Tibial nerve (tissue), 4 donors: Measurements from ENCODE around the gene IGHMBP2. TPM values are rescaled to one million over a fixed set of nuclear protein-coding genes. Genes with fewer than 3 reads are reported as not detected.

Source experiments
- DNase-seq, 2 donors: peaks; one replicate each; pipeline ENCODE4 v3.0.0-alpha.2; 2019; ENCODE audit warnings: low spot score in 2 of 2
- H3K27ac ChIP-seq, 4 donors: fragments of 200-600 bp; sonication (generic) in 3 of 4; one replicate each; pipeline ENCODE4 v1.5.1; 2017 to 2019; ENCODE audit warnings: mild to moderate bottlenecking in 1 of 4
- H3K27me3 ChIP-seq, 2 donors: fragments of 200-600 bp; sonication (generic) in 1 of 2; one replicate each; pipeline versions ENCODE4 v1.5.1 to v1.6.0; 2017 to 2019
- H3K36me3 ChIP-seq, 3 donors: fragments of 200-600 bp; sonication (generic); one replicate each; pipeline ENCODE4 v1.5.1; 2018 to 2019
- H3K4me1 ChIP-seq, 4 donors: fragments of 200-600 bp; sonication (generic) in 3 of 4; one replicate each; pipeline ENCODE4 v1.5.1; 2017 to 2019
- H3K4me3 ChIP-seq, 4 donors: fragments of 200-600 bp; sonication (generic) in 3 of 4; one replicate each; pipeline ENCODE4 v1.5.1; 2017 to 2019; ENCODE audit warnings: mild to moderate bottlenecking in 1 of 4, moderate library complexity in 1 of 4
- H3K9me3 ChIP-seq, 4 donors: fragments of 200-600 bp; sonication (generic) in 3 of 4; one replicate each; pipeline ENCODE4 v1.5.1; 2017 to 2019
- CTCF ChIP-seq, 5 experiments: fragments of 200-600 bp in 3 of 5; fragments of 450-650 bp in 2 of 5; sonication (generic) in 3 of 5; IDR thresholded peaks; one replicate each; pipeline ENCODE4 v1.5.1; 2016 to 2019; ENCODE audit warnings: antibody characterized with exemption in 5 of 5, mild to moderate bottlenecking in 3 of 5, moderate library complexity in 2 of 5
- EP300 ChIP-seq, 2 donors: sonication (generic); formaldehyde crosslinking; IDR thresholded peaks; one replicate each; pipeline ENCODE4 v1.6.1; 2017; ENCODE audit warnings: antibody characterized with exemption in 2 of 2, mild to moderate bottlenecking in 1 of 2
- POLR2A ChIP-seq, 2 donors: fragments of 450-650 bp; IDR thresholded peaks; one replicate each; pipeline ENCODE4 v1.6.1; 2017; ENCODE audit warnings: antibody characterized with exemption in 2 of 2, mild to moderate bottlenecking in 2 of 2, moderate library complexity in 2 of 2
- WGBS, 2 donors: methylation state at CpG; one replicate each; pipeline ENCODE4 v1.1.5; 2018; 5-methylcytosine and 5-hydroxymethylcytosine counted together
- total RNA-seq, 4 donors: library from RNA; depleted of rRNA; stranded (reverse); fragments of >200 nt; gene quantifications; one replicate each; pipeline ENCODE4 v1.1.0, GENCODE V29; 2016

IGHMBP2 gene
- total RNA-seq, 4 donors from 2014 or later: 12.9 to 29.4 (median 22.3) TPM

- 80 to 85% methylated on average over 7 to 11 of the region's 11 CpGs for WGBS, 2 donors
- TF ChIP-seq POLR2A (IDR thresholded peaks at IDR 0.05): no peak
- no peak for TF ChIP-seq EP300 (IDR thresholded peaks at IDR 0.05)
- TF ChIP-seq CTCF (IDR thresholded peaks at IDR 0.05): no peak
- no peak overlapping the region for H3K4me3 ChIP-seq
Observed at GRCh38 chr11:68865241-68865640, 38.5 kb upstream of the IGHMBP2 start.

GRCh38 chr11:68867066-68867465 is 36.6 kb upstream of the IGHMBP2 start:
- WGBS, 2 donors: 58 to 66% methylated on average over 6 of the region's 6 CpGs
- H3K27me3 ChIP-seq: no peaks in the 10 kb centered on the region
- TF ChIP-seq CTCF (IDR thresholded peaks at IDR 0.05) (no peak), POLR2A (IDR thresholded peaks at IDR 0.05) (no peak), EP300 (IDR thresholded peaks at IDR 0.05) (no peak)
- no peak overlapping the region for H3K4me3 ChIP-seq
- peaks cover 0 to 16% (median 0%) of the 10 kb centered on the region in 4 donors for H3K4me1 ChIP-seq
- no peak overlapping the region for H3K27ac ChIP-seq
- no peak for DNase-seq
- peaks cover 0 to 5% (median 0%) of the 10 kb centered on the region in 4 donors for H3K9me3 ChIP-seq
- peaks cover 0 to 12% (median 0%) of the 10 kb centered on the region in 3 donors for H3K36me3 ChIP-seq

More at GRCh38 chr11:68865241-68865640, 38.5 kb upstream of the IGHMBP2 start:
- DNase-seq: no peak
- no peaks in the 10 kb centered on the region for H3K27me3 ChIP-seq
- H3K9me3 ChIP-seq: peaks cover 0 to 5% (median 0%) of the 10 kb centered on the region in 4 donors
- peaks cover 0 to 12% (median 0%) of the 10 kb centered on the region in 3 donors for H3K36me3 ChIP-seq
- no peak overlapping the region for H3K27ac ChIP-seq
- H3K4me1 ChIP-seq: peaks cover 0 to 11% (median 0%) of the 10 kb centered on the region in 4 donors

GRCh38 chr11:68868221-68868835 is 35.4 kb upstream of the IGHMBP2 start:
- Histone ChIP-seq H3K9me3 (peaks cover 0 to 5% (median 0%) of the 10 kb centered on the region in 4 donors), H3K27ac (no peak overlapping the region), H3K4me3 (no peak overlapping the region), H3K4me1 (peaks cover 0 to 16% (median 0%) of the 10 kb centered on the region in 4 donors), H3K27me3 (no peaks in the 10 kb centered on the region), H3K36me3 (peaks cover 0 to 12% (median 0%) of the 10 kb centered on the region in 3 donors)
- WGBS, 2 donors: 92% methylated on average over 18 of the region's 18 CpGs
- DNase-seq: no peak
- TF ChIP-seq POLR2A (IDR thresholded peaks at IDR 0.05) (no peak), EP300 (IDR thresholded peaks at IDR 0.05) (no peak)

DNA sequence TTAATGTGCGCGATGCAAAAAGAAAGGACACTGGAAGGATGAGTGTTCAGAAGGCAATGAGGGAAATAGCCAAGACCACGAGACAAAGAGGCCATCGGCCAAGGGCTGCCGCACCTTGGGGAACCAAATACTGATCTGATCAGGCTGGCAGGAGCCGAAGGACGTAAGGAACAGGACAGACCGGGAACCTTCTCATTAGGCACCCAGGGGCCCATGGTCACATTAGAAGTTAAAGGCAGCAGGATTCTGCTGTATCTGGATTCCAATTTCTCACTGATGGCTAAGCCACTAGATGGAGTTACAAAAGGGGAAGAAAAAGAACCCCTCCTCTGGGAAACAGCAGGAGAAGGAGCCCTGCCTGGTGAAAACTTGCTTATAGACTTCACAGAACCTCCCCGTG is 33.2 kb upstream of the IGHMBP2 start:
- 36 to 60% methylated on average over 9 of the region's 9 CpGs for WGBS, 2 donors
- peak overlapping the region in 1 of 4 donors; percentile 15 for H3K27ac ChIP-seq
- peak overlapping the region; percentile 33 to 53 (median 38) for H3K4me3 ChIP-seq
- TF ChIP-seq EP300 (IDR thresholded peaks at IDR 0.05): no peak
- TF ChIP-seq POLR2A (IDR thresholded peaks at IDR 0.05): no peak
- no peak for TF ChIP-seq CTCF (IDR thresholded peaks at IDR 0.05)
- peaks cover 0 to 16% (median 0%) of the 10 kb centered on the region in 4 donors for H3K4me1 ChIP-seq
- DNase-seq: no peak
- H3K36me3 ChIP-seq: peaks cover 0 to under 1% (median 0%) of the 10 kb centered on the region in 3 donors
- H3K27me3 ChIP-seq: no peaks in the 10 kb centered on the region
- no peaks in the 10 kb centered on the region for H3K9me3 ChIP-seq

GRCh38 chr11:68872216-68873003 is 31.3 kb upstream of the IGHMBP2 start:
- WGBS, 2 donors: 65 to 69% methylated on average over 12 of the region's 12 CpGs
- Histone ChIP-seq H3K4me1 (peaks cover 0 to 16% (median 0%) of the 10 kb centered on the region in 4 donors), H3K27me3 (no peaks in the 10 kb centered on the region), H3K4me3 (no peak overlapping the region), H3K36me3 (no peaks in the 10 kb centered on the region), H3K9me3 (no peaks in the 10 kb centered on the region), H3K27ac (no peak overlapping the region)
- DNase-seq: no peak
- no peak for TF ChIP-seq EP300 (IDR thresholded peaks at IDR 0.05)
- no peak for TF ChIP-seq POLR2A (IDR thresholded peaks at IDR 0.05)
- no peak for TF ChIP-seq CTCF (IDR thresholded peaks at IDR 0.05)
